Vagina (tissue), 2 donors: ENCODE data around the gene PCSK1N.

Experiments used
- CTCF ChIP-seq, 3 experiments: fragments of 450-650 bp in 2 of 3; fragments of 200-600 bp in 1 of 3; sonication (generic) in 1 of 3; IDR thresholded peaks; one replicate each; pipeline ENCODE4 v1.5.1; 2017 to 2019; ENCODE audit warnings: antibody characterized with exemption in 3 of 3, mild to moderate bottlenecking in 2 of 3, moderate library complexity in 2 of 3
- POLR2A ChIP-seq, 2 donors: fragments of 450-650 bp; IDR thresholded peaks; one replicate each; pipeline ENCODE4 v1.6.1; 2017; ENCODE audit warnings: antibody characterized with exemption in 2 of 2, mild to moderate bottlenecking in 2 of 2, moderate library complexity in 2 of 2

- no peak for TF ChIP-seq POLR2A (IDR thresholded peaks at IDR 0.05)
- no peak for TF ChIP-seq CTCF (IDR thresholded peaks at IDR 0.05)
Measured at GRCh38 chrX:48831909-48832291, 3.5 kb downstream of the PCSK1N start.
